ENCODE results near the gene AP3D1.
"Not testable (repeated sequence)": the region's sequence is repeated elsewhere in the genome, so short reads cannot be mapped to it uniquely, and the experiment has no call there.

AP3D1 gene

DNA sequence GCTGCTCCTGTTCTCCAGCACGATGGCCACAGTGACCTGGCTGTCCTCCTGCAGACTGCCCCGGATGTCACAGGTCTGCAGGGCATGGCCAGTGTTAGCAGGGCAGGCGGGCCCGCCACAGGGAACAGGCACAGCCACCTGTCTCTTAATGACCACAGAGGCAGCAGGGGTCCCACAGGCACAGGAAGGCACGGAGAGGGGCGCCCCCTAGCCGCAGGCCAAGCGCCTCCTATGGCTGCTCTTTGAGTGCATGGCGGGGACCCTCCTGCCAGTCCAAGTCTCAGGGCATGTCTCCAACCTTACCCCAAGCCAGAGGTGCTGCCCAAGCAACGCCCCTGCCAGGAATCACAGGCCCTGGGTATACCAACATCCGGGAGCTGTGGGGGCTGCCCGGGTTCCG is 40.5 kb downstream of the AP3D1 start:
- DNase-seq (ENCODE audit: low read depth in 2 of 2) = no peak

DNA sequence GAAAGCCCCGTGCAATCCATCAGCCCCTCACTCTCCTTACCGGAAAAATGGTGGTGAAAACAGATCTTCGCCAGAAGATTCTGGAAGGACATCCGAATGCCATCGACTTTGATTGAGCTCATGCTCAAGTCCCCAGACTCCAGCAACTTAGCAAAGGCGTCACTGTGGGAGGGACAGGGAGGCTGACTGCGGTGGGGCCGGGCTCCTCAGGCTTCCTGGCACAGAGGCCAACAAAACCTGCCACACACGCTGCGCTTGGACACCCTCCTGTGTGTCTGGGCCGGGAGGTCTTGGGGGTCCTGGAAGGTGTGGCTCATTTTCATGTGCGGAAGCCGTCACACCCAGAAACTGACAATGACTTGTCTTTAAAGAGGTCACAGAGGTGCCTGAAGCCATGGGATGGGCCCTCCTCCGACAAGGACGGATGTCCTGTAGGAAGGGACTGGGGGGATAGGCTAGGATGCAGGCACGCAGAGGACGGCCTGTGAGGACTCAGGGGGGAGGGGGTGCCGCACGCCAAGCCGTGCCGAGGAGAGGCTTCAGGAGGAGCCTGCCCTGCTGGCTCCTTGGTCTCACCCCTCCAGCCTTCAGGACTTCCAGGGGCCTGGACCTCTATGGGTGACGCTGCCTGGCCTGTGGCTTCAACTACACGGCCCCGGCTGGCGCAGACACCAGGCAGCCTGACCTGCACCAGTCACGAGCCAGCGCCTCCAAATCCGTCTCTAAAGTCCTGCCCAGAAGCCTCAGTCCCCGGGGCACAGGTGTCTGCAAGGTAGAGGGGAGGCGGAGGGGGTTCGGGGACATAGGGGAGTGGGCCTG is 42.1 kb downstream of the AP3D1 start:
- no peak for DNase-seq (ENCODE audit: low read depth in 2 of 2)

DNA sequence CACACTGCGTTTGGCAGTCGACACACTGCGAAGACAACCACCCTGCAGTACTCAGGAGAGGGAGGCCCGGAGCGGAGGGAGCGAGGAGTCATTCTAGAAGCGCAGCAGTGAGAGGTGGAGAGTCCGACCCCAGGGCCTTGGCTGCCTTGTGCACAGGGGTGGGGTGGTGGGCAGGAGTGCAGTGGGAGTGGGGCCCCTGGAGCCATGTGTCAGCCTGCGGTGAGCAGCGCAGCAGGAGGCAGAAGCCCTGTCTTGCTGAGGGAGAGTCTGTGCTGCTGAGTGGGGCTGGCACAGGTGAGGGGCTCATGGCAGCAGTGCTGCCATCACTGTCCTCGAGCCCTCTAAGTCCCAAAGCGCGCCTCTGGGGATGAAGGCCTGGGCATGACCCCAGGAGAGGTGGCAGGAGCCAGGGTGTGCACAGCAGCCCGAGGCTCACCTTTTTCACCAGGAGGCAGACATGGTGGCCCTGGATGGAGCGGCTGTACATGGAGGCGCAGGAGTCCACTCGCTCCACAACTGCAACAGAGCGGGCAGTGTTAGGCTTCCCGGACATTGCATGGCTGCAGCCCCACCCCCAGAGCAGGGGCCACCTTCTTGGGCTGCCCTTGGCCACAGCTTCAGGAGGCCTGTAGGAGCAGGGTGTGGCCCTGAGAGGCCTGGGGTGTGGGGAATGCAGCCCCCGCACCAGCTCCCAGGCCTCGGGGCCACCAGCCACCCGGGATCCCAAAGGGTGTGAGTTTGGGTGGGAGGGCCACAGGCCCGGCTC is 42.9 kb downstream of the AP3D1 start:
- DNase-seq (ENCODE audit: low read depth in 2 of 2) = no peak

DNA sequence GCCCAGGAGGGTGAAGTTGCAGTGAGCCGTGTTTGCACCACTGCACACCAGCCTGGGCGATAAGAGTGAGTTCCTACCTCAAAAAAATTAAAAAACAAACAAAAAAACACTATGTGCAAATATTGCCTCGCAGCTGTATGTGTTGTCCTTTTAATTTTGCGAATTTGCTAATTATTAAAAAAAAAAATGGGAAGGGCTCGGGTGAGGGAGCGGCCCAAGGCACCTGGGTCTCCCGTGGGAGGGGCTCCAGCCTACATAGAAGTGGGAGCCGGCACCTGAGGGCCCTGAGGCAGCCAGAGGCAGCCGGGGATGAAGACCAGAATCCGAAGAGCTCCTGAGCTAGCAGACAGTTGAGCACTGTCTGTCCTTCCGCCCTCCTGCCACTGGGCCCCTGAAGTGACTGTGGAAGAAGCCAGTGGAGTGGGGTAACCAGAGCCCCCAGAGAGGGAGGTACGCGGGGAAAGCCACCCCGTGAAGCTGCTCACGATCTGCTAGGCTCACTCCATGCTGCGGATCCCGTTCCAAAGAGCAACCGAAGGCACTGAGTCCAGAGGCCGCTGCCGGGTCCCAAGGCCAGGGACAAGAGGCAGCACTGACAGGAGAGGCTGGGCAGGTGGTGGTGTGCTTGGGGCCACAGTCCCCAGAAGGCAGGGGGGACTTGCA is 48.2 kb downstream of the AP3D1 start:
- DNase-seq (ENCODE audit: low read depth in 2 of 2) = no peak

DNA sequence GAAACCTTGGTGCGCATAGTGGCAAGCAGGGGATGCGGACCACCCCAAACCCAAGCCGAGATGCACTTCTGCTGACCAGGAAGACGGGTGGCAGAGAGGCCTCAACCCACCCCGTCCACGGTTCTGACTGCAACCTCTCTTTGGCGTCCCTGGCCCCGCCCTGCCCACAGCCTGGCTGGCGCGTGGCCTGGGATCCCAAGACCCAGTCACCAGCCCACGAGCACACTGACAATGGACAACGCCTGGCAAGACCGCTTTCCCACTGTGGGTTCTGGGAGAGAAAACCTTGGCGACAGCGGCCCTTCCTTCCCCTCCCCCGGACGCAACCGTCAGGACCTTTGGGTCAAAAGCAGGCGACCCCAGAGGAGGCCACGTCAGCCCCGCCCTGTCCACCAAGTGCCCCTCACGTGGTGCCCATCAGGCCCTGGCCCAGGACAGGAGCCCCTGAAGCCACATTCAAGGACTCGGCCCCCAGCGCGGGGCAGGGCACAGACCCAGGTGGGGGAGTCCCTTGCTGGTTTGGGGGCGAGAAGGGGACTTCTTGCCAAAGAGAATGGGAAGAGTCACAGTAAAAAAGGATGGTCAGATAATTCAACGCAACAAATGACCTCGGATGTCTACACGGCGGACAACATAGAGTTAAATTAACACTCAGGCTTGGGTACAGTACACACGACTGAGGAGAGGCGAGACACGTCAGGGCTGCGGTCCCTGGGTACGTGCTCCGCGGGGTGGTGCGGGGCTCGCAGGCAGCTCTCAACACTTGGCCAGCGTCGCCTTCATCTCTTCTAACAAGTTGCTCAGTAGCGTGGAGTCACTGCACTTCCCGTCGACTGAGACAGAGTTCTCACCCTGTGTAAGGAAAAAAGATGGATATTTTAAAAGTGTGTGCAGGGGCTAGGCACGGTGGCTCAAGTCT is 49.7 kb downstream of the AP3D1 start:
- no peak for DNase-seq (ENCODE audit: low read depth in 2 of 2)

DNA sequence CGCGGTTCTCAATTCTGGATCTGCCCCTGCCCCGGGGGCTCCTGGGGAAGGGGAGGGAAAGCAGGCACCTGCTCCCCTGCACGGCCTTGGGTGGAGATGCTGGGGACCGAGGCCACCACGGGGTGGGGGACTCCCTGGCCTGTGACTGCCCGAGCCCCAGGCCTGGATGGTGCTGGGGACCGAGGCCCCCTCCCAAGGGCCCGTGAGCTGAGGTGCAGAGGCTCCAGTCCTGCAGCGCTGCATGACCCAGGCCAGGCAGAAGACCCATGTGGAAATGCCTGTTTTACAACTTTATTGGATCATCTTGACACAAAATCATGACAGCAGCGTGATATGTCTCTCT is 50.7 kb downstream of the AP3D1 start:
- no peak for DNase-seq (ENCODE audit: low read depth in 2 of 2)

DNA sequence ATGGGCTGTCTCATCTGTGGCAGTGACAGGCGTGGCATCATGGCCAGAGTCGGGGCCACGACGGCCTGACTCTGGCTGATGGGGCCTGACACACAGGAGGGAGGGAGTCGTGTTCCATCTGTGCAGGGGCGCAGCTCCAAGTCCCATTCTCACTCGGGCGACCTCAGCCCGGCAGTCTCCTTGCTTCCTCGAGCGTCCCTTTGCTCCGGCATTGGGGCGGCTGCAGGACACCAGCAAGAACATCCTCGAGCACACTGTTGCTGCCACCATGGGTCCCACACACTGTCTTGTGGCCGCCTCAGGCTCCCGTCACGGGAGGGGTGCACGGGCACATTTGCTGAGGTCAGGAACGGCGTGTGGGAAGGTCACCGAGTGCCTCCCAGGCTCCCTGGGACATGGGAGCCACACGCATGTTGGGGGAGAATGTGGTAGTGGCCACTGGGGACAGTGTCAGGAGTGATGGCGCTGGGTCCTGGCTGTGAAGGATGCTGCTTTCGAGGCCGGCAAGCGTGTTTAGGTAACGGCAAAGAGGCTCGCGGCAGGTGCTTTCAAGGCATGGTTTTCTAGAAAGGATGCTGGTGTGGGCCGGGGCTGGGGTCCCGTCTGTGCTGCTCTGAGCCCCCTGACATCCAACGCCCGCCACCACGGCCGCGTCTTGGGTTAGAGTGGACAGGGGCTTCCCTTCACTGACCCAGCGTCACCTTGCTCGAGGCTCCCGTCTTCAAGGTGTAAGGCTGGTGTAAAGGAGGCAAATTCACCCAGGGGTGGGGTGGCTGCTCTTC is 51.2 kb downstream of the AP3D1 start:
- DNase-seq (ENCODE audit: low read depth in 2 of 2) = no peak

DNA sequence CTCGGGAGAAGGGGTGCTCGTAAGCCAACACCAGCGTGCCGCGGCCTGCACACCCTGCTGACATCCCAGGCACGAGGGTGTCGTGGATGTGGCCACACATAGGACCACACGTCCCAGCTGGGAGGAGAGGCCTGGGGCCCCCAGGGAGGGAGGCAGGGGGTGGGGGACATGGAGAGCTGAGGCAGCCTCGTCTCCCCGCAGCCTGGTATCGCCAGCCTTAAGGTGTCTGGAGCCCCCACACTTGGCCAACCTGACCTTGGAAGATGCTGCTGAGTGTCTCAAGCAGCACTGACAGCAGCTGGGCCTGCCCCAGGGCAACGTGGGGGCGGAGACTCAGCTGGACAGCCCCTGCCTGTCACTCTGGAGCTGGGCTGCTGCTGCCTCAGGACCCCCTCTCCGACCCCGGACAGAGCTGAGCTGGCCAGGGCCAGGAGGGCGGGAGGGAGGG is 52.3 kb downstream of the AP3D1 start:
- DNase-seq (ENCODE audit: low read depth in 2 of 2) = no peak

DNA sequence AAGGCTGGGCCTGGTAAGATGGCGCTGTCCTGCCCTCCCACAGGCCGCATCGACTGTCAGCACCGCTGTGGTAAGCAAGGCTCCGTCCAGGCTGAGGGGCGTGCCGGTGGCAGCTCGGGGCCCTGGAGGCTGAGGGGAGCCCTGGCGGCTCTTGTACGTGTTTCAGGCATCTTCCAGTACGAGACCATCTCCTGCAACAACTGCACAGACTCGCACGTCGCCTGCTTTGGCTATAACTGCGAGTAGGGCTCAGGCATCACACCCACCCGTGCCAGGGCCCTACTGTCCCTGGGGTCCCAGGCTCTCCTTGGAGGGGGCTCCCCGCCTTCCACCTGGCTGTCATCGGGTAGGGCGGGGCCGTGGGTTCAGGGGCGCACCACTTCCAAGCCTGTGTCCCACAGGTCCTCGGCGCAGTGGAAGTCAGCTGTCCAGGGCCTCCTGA is 53.5 kb downstream of the AP3D1 start:
- no peak for DNase-seq (ENCODE audit: low read depth in 2 of 2)

DNA sequence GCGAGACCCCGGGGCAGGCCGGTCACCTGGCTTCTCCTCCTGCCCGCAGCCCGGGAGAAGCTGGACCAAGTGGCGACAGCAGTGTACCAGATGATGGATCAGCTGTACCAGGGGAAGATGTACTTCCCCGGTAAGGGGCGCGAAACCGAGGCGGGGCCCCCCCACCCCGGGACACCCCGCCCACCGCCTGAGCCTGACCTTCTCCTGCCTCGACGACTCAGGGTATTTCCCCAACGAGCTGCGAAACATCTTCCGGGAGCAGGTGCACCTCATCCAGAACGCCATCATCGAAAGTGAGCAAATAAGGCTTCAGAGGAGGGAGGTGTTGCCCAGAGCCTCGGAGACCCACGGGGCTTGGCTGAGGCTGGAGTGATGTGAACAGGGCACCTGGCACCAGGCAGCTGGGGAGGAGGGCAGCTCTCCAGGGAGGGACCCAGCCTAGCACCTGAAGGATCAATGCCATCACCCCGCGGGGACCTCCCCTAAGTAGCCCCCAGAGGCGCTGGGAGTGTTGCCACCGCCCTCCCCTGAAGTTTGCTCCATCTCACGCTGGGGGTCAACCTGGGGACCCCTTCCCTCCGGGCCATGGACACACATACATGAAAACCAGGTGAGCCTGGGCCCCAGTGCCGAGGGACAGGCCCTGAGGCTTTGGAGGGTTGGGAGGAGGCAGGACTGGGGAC is 54.0 kb downstream of the AP3D1 start:
- DNase-seq (ENCODE audit: low read depth in 2 of 2) = peak; percentile 43 to 50

DNA sequence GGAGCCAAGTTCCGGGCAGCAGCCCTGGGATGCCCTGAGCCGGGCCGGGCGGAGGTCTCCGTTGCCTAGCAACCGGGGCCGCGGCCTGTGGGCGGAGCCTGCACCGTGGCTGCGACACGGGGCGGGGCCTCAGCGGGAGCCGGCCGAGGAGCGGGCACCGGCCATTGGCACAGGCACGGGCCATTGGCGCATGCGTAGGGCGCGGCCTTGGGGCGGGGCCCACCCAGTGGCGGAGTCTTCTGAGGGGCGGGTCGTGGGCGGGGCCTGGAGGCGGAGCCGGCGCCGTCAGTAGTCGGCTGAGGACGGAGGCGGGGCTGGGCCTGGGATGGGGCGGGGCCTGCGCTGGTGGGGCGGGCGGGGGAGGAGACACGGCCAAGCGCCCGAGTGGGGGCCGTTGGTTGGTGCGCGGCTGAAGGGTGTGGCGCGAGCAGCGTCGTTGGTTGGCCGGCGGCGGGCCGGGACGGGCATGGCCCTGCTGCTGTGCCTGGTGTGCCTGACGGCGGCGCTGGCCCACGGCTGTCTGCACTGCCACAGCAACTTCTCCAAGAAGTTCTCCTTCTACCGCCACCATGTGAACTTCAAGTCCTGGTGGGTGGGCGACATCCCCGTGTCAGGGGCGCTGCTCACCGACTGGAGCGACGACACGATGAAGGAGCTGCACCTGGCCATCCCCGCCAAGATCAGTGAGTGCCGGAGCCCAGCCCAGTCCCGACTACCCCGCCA is 54.7 kb downstream of the AP3D1 start, which contains the start of gene IZUMO4:
TSS of gene IZUMO4 (plus strand) at position 436 of the 723 bp plus-strand sequence. CDS start at position 467, 31 bp downstream.
- DNase-seq (ENCODE audit: low read depth in 2 of 2) = peak; percentile 100

DNA sequence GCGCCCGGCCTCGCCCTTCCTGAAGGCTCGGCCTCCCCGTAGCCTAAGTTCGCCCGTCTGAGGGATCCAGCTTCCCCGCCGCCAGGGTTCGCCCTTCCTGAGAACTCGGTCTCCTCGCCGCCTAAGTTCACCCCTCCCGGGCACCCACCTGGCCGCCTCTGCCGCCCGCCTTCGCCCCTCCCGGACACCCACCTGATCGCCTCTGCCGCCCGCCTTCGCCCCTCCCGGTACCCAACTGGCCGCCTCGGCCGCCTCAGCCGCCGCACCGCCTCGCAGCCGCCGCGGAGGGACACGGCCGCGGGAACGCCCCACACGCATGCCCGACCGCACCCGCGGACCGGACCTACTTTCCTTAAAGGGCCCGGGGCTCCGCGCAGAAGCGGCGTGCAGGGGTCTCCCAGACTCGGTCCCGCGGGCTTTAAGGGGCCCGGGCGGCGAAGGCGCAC is 55.3 kb downstream of the AP3D1 start, which contains the start of gene MOB3A:
TSS of gene MOB3A (minus strand) at position 293 of the 446 bp plus-strand sequence. CDS start 17,766 bp downstream, outside the sequence.
- peak; percentile 77 to 79 for DNase-seq (ENCODE audit: low read depth in 2 of 2)

DNA sequence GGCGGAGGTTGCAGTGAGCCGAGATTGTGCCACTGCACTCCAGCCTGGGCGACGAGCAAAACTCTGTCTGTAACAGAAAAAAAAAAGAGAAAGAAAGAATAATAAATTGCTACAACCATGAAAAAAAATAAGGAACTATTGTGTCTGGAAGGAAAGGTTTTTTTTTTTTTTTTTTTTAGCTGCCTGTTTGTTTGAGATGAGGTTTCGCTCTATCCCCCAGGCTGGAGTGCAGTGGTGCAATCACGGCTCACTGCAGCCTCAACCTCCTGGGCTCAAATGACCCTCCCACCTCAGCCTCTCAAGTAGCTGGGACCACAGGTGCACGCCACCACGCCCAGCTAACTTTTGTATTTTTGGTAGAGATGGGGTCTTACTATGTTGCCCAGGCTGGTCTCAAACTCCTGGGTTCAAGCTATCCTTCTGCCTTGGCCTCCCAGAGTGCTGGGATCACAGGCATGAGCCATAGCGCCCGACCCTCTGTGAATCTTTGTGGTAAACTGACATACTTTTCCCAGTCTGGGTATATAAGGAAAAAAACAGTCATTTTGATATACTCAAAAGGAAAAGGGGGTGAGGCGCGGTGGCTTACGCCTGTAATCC is 59.3 kb downstream of the AP3D1 start:
- DNase-seq (ENCODE audit: low read depth in 2 of 2) = not testable (repeated sequence)

DNA sequence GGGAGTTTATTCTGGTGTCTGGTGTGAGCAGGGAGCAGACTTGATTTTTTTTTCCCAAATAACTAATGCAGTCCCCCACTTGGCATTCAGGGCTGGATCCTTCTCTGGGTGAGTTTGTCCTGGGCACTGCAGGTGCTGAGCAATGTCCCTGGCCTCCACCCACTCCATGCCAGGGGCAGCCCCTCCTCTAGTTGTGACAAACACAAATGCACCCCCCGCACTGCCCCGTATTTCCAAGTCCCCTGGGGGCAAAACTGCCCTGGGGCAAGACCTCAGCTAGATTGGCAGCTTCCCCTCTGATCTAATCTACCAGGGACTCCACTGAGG is 61.7 kb downstream of the AP3D1 start:
- no peak for DNase-seq (ENCODE audit: low read depth in 2 of 2)

DNA sequence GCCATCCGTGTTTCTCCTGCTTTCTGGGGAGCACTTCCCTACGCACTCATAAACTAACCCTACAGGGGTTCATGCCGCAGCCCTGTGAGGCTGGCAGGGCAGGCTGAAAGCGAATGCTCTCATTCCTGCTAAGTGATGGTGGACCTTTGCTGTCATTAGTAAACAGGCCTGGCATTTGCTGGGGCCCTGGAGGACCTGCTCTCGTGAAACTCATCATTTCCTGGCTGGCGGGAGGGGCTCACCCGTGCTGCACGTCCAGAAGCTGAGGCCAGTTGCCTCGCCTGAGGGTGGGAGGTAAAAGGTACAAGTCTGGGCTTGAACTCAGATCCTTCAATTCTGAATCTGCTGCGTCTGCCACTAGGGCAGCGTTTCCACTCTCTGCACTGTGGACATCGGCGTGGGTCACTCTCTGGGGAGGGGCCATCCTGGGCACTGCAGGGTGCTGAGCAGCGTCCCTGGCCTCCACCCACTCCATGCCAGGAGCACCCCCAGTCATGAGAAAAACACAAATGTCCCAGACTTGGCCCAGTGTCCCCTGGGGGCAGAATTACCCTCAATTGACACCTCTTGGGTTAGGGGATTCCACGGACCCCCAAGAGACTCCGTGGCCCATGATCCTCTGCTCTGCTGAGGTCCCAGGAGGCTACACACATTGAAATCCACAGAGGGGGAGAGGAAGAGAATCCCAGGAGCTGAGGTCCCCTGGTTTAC is 62.2 kb downstream of the AP3D1 start:
- no peak for DNase-seq (ENCODE audit: low read depth in 2 of 2)

DNA sequence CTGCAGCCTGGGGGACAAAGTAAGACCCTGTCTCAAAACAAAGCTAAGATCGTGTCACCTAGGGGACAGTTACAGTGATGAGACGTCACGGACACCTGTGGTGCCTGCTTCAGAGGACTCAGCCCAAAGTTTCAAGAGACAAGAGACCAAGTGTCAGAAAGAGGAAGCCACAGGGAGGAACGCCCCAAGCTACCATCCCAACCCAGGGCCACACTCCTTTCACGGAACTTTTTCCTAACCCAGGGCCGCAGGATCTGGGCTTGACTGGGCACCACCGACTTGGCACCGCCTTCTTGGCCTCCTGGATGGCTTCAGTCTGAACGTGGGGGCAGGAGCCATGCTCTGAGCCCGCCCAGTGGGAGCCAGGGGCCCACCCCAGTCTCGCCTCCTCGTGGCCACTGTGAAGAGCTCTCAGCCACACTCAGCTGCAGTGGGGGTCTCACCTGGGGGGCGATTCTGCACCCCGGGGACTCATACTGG is 63.7 kb downstream of the AP3D1 start:
- DNase-seq (ENCODE audit: low read depth in 2 of 2) = no peak

DNA sequence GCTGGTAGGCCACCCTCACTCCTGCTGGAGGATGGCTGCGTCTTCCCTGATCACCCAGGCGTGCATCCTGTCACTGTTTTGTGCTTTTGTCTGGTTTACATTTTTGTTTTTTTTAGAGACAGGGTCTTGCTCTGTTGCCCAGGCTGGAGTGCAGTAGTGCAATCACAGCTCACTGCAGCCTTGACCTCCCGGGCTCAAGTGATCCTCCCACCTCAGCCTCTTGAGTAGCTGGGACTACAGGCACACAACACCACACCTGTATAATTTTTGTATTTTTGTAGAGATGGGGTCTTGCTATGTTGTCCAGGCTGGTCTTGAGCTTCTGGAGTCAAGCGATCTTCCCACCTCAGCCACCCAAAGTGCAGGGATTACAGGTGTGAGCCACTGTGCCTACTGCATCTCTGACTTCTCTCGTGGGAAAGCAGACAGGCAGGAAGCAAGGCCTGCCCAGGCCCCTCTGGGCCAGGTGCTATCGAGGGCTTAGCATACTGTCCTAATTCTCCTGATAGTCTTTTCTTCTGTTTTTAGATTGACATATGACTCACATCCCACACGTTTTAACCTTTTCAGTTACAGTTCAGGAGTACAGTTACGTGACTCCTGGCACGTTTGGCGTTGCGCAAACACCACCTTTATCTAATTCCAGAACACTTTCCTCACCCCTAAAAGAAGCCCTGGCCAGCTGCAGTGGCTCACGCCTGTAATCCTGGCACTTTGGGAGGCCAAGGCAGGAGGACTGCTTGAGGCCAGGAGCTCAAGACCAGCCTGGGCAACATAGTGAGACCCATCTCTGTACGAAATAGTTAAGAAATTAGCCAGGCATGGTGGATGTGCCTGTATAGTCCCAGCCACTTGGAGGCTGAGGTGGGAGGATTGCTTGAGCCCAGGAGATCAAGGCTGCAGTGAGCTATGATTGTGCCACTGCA is 64.4 kb downstream of the AP3D1 start:
- not testable (repeated sequence) for DNase-seq (ENCODE audit: low read depth in 2 of 2)
